ENCODE data around the gene NDRG4.

GRCh38 chr16:58454856-58455255 lies 45.1 kb upstream of the NDRG4 start:
- TF ChIP-seq CTCF (IDR thresholded peaks at IDR 0.05) (no peak), EZH2 (IDR thresholded peaks at IDR 0.05; ENCODE audit: borderline replicate concordance, insufficient read depth, low read depth, low read length, poor library complexity, severe bottlenecking) (no peak)
